Lower leg skin (tissue), 4 donors: Measurements from ENCODE around the gene SLC15A1. TPM values are rescaled to one million over a fixed set of nuclear protein-coding genes. Genes with fewer than 3 reads are reported as not detected.

Source experiments
- DNase-seq, 2 donors: peaks; one replicate each; pipeline ENCODE4 v3.0.0-alpha.2; 2019; ENCODE audit warnings: low spot score in 2 of 2
- H3K4me3 ChIP-seq: fragments of 200-600 bp; sonication (generic); 2 replicates; pipeline ENCODE4 v1.5.1; 2017; ENCODE audit warnings: mild to moderate bottlenecking, low read depth; ENCODE audit not compliant: poor library complexity, severe bottlenecking
- CTCF ChIP-seq, 3 donors: fragments of 450-650 bp; IDR thresholded peaks; one replicate each; pipeline ENCODE4 v1.5.1; 2016; ENCODE audit warnings: antibody characterized with exemption in 3 of 3, mild to moderate bottlenecking in 3 of 3, moderate library complexity in 2 of 3
- POLR2A ChIP-seq, 2 donors: fragments of 450-650 bp; IDR thresholded peaks; one replicate each; pipeline ENCODE4 v1.6.1; 2016 to 2017; ENCODE audit warnings: antibody characterized with exemption in 2 of 2, mild to moderate bottlenecking in 1 of 2, moderate library complexity in 1 of 2
- WGBS, 2 donors: methylation state at CpG; one replicate each; pipeline ENCODE4 v1.1.5; 2018; 5-methylcytosine and 5-hydroxymethylcytosine counted together
- intact Hi-C: fragments of 100-400 bp; cut with DNase I; formaldehyde crosslinking; loops from one replicate; pipeline ENCODE4 v1.15.0; 2023; ENCODE audit warnings: low total_unique reads
- total RNA-seq, 4 donors: library from RNA; depleted of rRNA; stranded (reverse); fragments of >200 nt; gene quantifications; one replicate each; pipeline ENCODE4 v1.1.0, GENCODE V29; 2016

SLC15A1 gene
- total RNA-seq, 4 donors from 2014 or later, result 31.0 to 70.9 (median 40.1) TPM

GRCh38 chr13:98784666-98785065 is 32.2 kb upstream of the SLC15A1 start:
- WGBS, 2 donors, result 76 to 85% methylated on average over 8 of the region's 8 CpGs
- TF ChIP-seq CTCF (IDR thresholded peaks at IDR 0.05) (no peak), POLR2A (IDR thresholded peaks at IDR 0.05) (no peak)
- intact Hi-C loops, result no loop called here
- DNase-seq, result no peak
- H3K4me3 ChIP-seq, result no peak overlapping the region

GRCh38 chr13:98783856-98784478 is 31.5 kb upstream of the SLC15A1 start:
- 75 to 80% methylated on average over 12 of the region's 12 CpGs for WGBS, 2 donors
- DNase-seq, result peak in 1 of 2 donors; percentile 76
- no peak overlapping the region for H3K4me3 ChIP-seq
- no peak for TF ChIP-seq POLR2A (IDR thresholded peaks at IDR 0.05)
- TF ChIP-seq CTCF (IDR thresholded peaks at IDR 0.05), result no peak
- intact Hi-C loops, result no loop called here

GRCh38 chr13:98782654-98783053 is 30.2 kb upstream of the SLC15A1 start:
- H3K4me3 ChIP-seq, result no peak overlapping the region
- 53 to 62% methylated on average over 5 of the region's 5 CpGs for WGBS, 2 donors
- TF ChIP-seq POLR2A (IDR thresholded peaks at IDR 0.05), result no peak
- no peak for TF ChIP-seq CTCF (IDR thresholded peaks at IDR 0.05)
- DNase-seq, result peak in 1 of 2 donors; percentile 52
- intact Hi-C loops, result no loop called here

- TF ChIP-seq POLR2A (IDR thresholded peaks at IDR 0.05) (no peak), CTCF (IDR thresholded peaks at IDR 0.05) (no peak)
- peak in 1 of 2 donors; percentile 68 for DNase-seq
- WGBS, 2 donors, result 88 to 90% methylated on average over 7 of the region's 7 CpGs
- intact Hi-C loops, result no loop called here
- no peak overlapping the region for H3K4me3 ChIP-seq
Measured at GRCh38 chr13:98781905-98782304, 29.4 kb upstream of the SLC15A1 start.

- intact Hi-C loops, result no loop called here
- no peak for TF ChIP-seq POLR2A (IDR thresholded peaks at IDR 0.05)
- peak in 1 of 2 donors; percentile 73 for DNase-seq
- H3K4me3 ChIP-seq, result no peak overlapping the region
- WGBS, 2 donors, result 83 to 94% methylated on average over 11 of the region's 11 CpGs
Measured at GRCh38 chr13:98781470-98781869, 29.0 kb upstream of the SLC15A1 start.

- no peak for TF ChIP-seq CTCF (IDR thresholded peaks at IDR 0.05)
- TF ChIP-seq POLR2A (IDR thresholded peaks at IDR 0.05), result no peak
- H3K4me3 ChIP-seq, result no peak overlapping the region
- intact Hi-C loops, result no loop called here
- WGBS, 2 donors, result 76 to 89% methylated on average over 11 of the region's 11 CpGs
- no peak for DNase-seq
Measured at GRCh38 chr13:98781045-98781444, 28.6 kb upstream of the SLC15A1 start.
